K562 (cell line): ENCODE data around the gene FADS6. TPM values are rescaled to one million over a fixed set of nuclear protein-coding genes. Genes with fewer than 3 reads are reported as not detected.

Experiments used
- ATAC-seq: fragments of 200-7000 bp; cut with Tn5 transposase; 3 replicates; pipeline ENCODE4 v1.9.1; 2020; ENCODE audit warnings: moderate library complexity
- BruUV-seq: library from RNA; stranded (reverse); fragments of 400-500 nt; replicated peaks from 2 replicates; lab custom pipeline; 2021; lab: Mats Ljungman, UMichigan
- CTCF ChIA-PET: fragments of 300-600 bp; formaldehyde crosslinking; extraction: SDS; loops from one replicate; lab custom pipeline; 2021; ENCODE audit warnings: low intra/inter-chr PET ratio; lab: Yijun Ruan, JAX
- POLR2A ChIA-PET: fragments of 300-600, 350-650 bp; sonication (Branson Sonifier 250); formaldehyde crosslinking; extraction: SDS; loops from one replicate; lab custom pipeline; 2021; ENCODE audit warnings: antibody characterized with exemption, inconsistent platforms; lab: Yijun Ruan, JAX
- DNase-seq, 4 experiments: peaks; one replicate each; pipeline versions ENCODE4 v3.0.0 to v3.0.0-alpha.2; 2011 to 2018; ENCODE audit warnings: low spot score in 3 of 4, mixed read lengths in 3 of 4; ENCODE audit errors: extremely low read depth in 1 of 4
- FAIRE-seq: peaks from 2 replicates; lab custom pipeline; 2011; peaks lifted over from hg19 to GRCh38; lab: Jason Lieb, UNC
- H2AFZ ChIP-seq: 2 replicates; pipeline ENCODE4 v1.6.0; 2011; ENCODE audit warnings: low read depth, low read length, control low read depth, inconsistent platforms
- H3K27ac ChIP-seq: fragments of 200-600 bp; 3 replicates; pipeline ENCODE4 v1.8.0; 2011; ENCODE audit warnings: low read depth, mild to moderate bottlenecking, control low read depth, inconsistent platforms, low read length, moderate library complexity, mixed read lengths; ENCODE audit errors: extremely low read depth
- H3K27me3 ChIP-seq, 2 experiments: fragments of 300-600 bp in 1 of 2; 2 replicates in 1 of 2; 3 replicates in 1 of 2; pipeline versions ENCODE4 v1.6.0 to v1.8.0; 2011; ENCODE audit warnings: inconsistent platforms in 2 of 2, low read length in 2 of 2, mild to moderate bottlenecking in 1 of 2, mixed read lengths in 1 of 2, moderate library complexity in 1 of 2; ENCODE audit not compliant: control insufficient read depth in 2 of 2, insufficient read depth in 2 of 2
- H3K36me3 ChIP-seq: fragments of 300-600 bp; 3 replicates; pipeline ENCODE4 v1.8.0; 2011; ENCODE audit warnings: mild to moderate bottlenecking, low read length, inconsistent platforms; ENCODE audit not compliant: control insufficient read depth, insufficient read depth
- H3K4me1 ChIP-seq, 2 experiments: fragments of 200-600 bp in 1 of 2; replicated peaks in 1 of 2; 2 replicates in 1 of 2; 3 replicates in 1 of 2; pipeline versions ENCODE4 v1.5.1 to v1.8.0; 2011; ENCODE audit warnings: inconsistent platforms in 2 of 2, low read length in 2 of 2, mild to moderate bottlenecking in 1 of 2, mixed read lengths in 1 of 2, moderate library complexity in 1 of 2; ENCODE audit not compliant: control insufficient read depth in 2 of 2, insufficient read depth in 2 of 2
- H3K4me2 ChIP-seq: 2 replicates; pipeline ENCODE4 v1.6.1; 2011; ENCODE audit warnings: low read length, control low read depth, inconsistent platforms, mixed read lengths; ENCODE audit not compliant: insufficient read depth
- H3K4me3 ChIP-seq: fragments of 200-600 bp; sonication (generic), shearing (Covaris generic); 2 replicates; pipeline ENCODE4 v1.5.1; 2016; ENCODE audit warnings: control low read depth, inconsistent platforms
- H3K79me2 ChIP-seq: fragments of 200-600 bp; 3 replicates; pipeline ENCODE4 v1.8.0; 2011; ENCODE audit warnings: low read length, inconsistent platforms; ENCODE audit not compliant: control insufficient read depth, insufficient read depth
- H3K9ac ChIP-seq, 2 experiments: 2 replicates each; pipeline versions ENCODE4 v1.6.0 to v1.6.1; 2011; ENCODE audit warnings: low read depth in 2 of 2, low read length in 2 of 2, control low read depth in 1 of 2, inconsistent platforms in 1 of 2, mild to moderate bottlenecking in 1 of 2, mixed read lengths in 1 of 2; ENCODE audit not compliant: insufficient read depth in 1 of 2
- H3K9me1 ChIP-seq: one replicate; pipeline ENCODE4 v1.6.0; 2011; ENCODE audit warnings: inconsistent platforms, mild to moderate bottlenecking, low read length, moderate library complexity; ENCODE audit not compliant: control insufficient read depth, insufficient read depth
- H3K9me3 ChIP-seq: replicated peaks from 2 replicates; pipeline ENCODE4 v1.5.1; 2011; ENCODE audit warnings: low read depth, low read length, inconsistent platforms; ENCODE audit not compliant: control insufficient read depth, insufficient read depth
- H4K20me1 ChIP-seq: replicated peaks from 2 replicates; pipeline ENCODE4 v1.6.1; 2011; ENCODE audit warnings: low read length, inconsistent platforms, mixed read lengths; ENCODE audit not compliant: control insufficient read depth, insufficient read depth
- POLR2G ChIP-seq: fragments of 200-400 bp; formaldehyde crosslinking; IDR thresholded peaks from 2 replicates; pipeline ENCODE4 v1.6.1; 2017; ENCODE audit warnings: low read depth, mild to moderate bottlenecking, antibody characterized with exemption, low read length, moderate library complexity
- WGBS: fragments of 100-300 bp; shearing (Covaris generic); methylation state at CpG from one replicate; pipeline ENCODE4 v1.1.6; 2016; ENCODE audit warnings: low coverage, mixed read lengths; ENCODE audit not compliant: insufficient coverage; ENCODE audit errors: missing lambda C conversion rate; 5-methylcytosine and 5-hydroxymethylcytosine counted together
- in situ Hi-C: fragments of 300-500 bp; cut with MboI; formaldehyde crosslinking; loops from 4 replicates; pipeline ENCODE4 v1.15.0; 2018; ENCODE audit warnings: inconsistent platforms, mixed read lengths
- intact Hi-C: fragments of 100-400 bp; cut with micrococcal nuclease; formaldehyde crosslinking; loops from 2 replicates; pipeline ENCODE4 v1.14.2; 2022
- polyA plus RNA-seq, 8 experiments: library from polyadenylated mRNA; depleted of rRNA in 4 of 8; stranded (reverse) in 5 of 8; unstranded in 3 of 8; fragments of >200 nt; fragmentation: Nextera tagmentation in 2 of 8; fragmentation: Illumina TruSeq in 1 of 8; extraction: Ambion mirVana in 2 of 8; extraction: Trizol in 1 of 8; gene quantifications; 2 replicates each; pipeline versions ENCODE4 v1.2.1 to v1.2.3, GENCODE V29; 2011 to 2014; ENCODE audit warnings: inconsistent platforms in 1 of 8, missing spikeins in 1 of 8
- total RNA-seq, 7 experiments: library from RNA; depleted of rRNA in 6 of 7; stranded (reverse); fragments of >200 nt in 6 of 7; fragmentation: Illumina TruSeq in 2 of 7; extraction: Trizol in 2 of 7; gene quantifications; 2 replicates each; pipeline versions ENCODE4 v1.2.1 to v1.2.3, GENCODE V29; 2011 to 2021; ENCODE audit warnings: low replicate concordance in 1 of 7
- TF ChIP-seq, protein P1 (sequence below), 2 experiments: fragments of 450-650 bp in 1 of 2; IDR thresholded peaks; 2 replicates each; pipeline ENCODE4 v1.6.1; 2011 to 2017; ENCODE audit warnings: low read depth in 2 of 2, antibody characterized with exemption in 1 of 2, borderline replicate concordance in 1 of 2, low read length in 1 of 2, mild to moderate bottlenecking in 1 of 2, mixed read lengths in 1 of 2; ENCODE audit not compliant: control insufficient read depth in 1 of 2

Gene FADS6
- total and polyA plus RNA-seq, 9 of the 15 experiments (the other 6 are each of a cell fraction or from before 2014, with no cell fraction given): 0.18 to 0.22 TPM; not detected in 7

DNA sequence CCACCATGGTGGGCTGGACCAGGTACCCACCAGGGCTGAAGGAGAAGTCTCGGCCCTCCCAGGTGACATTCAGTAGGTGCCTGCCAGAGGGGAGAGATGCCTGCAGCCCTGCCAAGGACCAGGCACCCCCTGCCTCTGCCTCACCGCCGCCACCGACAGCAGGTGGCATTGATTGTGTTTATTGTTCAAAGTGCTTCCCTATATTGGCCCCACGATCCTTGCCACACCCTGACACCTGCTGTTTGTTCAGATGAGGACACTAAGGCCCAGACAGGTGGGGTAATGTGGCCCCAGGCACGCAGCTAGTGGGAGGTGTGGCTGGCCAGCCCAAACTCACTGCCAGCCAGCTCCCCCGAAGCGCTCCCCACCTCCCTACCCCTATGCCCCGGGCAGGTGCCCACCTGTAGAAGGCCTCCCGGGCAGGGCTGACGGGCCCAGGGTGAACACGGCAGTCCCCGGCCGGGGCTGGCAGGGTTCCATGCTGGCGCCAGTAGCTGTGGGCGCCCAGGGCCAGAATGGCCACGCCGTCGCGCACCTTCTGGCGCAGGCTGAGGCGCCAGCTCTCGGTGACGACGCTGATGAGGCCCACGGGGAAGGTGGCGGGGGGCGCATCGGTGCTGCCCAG lies 41.7 kb downstream of the FADS6 start:
- Histone ChIP-seq H3K36me3 (no peaks in the 10 kb centered on the region), H3K4me1 (peaks cover 0 to 35% of the 10 kb centered on the region in 2 experiments; a peak in 2 of 5 replicates), H3K9me3 (no peaks in the 10 kb centered on the region), H3K79me2 (no peaks in the 10 kb centered on the region), H3K27ac (no peak overlapping the region), H4K20me1 (0 out of 2 replicates have a peak, but pooled peaks cover 3% of the 10 kb centered on the region), H3K4me3 (no peak overlapping the region), H3K9ac (no peak overlapping the region; a peak in 1 of 4 replicates), H3K9me1 (peaks cover 4% of the 10 kb centered on the region), H2AFZ (no peak overlapping the region), H3K4me2 (no peak overlapping the region), H3K27me3 (peaks cover 0 to 37% of the 10 kb centered on the region in 2 experiments; a peak in 2 of 5 replicates)
- intact Hi-C loops (loop anchor here (5.0 kb wide), 1 partner anchor 109 kb away; no protein-coding TSS in a partner anchor), in situ Hi-C loops (no loop called here)
- POLR2A ChIA-PET: interaction anchor here (0.6 to 2.5 kb wide), 6 partner anchors 11 to 134 kb away, joined by 3 to 17 read pairs (median 3); partner anchors contain the start of gene FDXR
- DNase-seq: no peak
- 48% methylated on average over 27 of the region's 29 CpGs for WGBS
- CTCF ChIA-PET: no interaction called here
- no peak for ATAC-seq
- no peak for FAIRE-seq
- TF ChIP-seq, protein P1, sequence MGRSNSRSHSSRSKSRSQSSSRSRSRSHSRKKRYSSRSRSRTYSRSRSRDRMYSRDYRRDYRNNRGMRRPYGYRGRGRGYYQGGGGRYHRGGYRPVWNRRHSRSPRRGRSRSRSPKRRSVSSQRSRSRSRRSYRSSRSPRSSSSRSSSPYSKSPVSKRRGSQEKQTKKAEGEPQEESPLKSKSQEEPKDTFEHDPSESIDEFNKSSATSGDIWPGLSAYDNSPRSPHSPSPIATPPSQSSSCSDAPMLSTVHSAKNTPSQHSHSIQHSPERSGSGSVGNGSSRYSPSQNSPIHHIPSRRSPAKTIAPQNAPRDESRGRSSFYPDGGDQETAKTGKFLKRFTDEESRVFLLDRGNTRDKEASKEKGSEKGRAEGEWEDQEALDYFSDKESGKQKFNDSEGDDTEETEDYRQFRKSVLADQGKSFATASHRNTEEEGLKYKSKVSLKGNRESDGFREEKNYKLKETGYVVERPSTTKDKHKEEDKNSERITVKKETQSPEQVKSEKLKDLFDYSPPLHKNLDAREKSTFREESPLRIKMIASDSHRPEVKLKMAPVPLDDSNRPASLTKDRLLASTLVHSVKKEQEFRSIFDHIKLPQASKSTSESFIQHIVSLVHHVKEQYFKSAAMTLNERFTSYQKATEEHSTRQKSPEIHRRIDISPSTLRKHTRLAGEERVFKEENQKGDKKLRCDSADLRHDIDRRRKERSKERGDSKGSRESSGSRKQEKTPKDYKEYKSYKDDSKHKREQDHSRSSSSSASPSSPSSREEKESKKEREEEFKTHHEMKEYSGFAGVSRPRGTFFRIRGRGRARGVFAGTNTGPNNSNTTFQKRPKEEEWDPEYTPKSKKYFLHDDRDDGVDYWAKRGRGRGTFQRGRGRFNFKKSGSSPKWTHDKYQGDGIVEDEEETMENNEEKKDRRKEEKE (IDR thresholded peaks at IDR 0.05; ENCODE audit: borderline replicate concordance in 1 of 2, control insufficient read depth in 1 of 2, low read depth in 2 of 2, low read length in 1 of 2): no peak
- TF ChIP-seq POLR2G: 0 out of 2 replicates have a peak, but pooled peaks have one; percentile 38
- no TSS peak for BruUV-seq
